Measurements from ENCODE around the gene PTPRD.

Gene PTPRD

DNA sequence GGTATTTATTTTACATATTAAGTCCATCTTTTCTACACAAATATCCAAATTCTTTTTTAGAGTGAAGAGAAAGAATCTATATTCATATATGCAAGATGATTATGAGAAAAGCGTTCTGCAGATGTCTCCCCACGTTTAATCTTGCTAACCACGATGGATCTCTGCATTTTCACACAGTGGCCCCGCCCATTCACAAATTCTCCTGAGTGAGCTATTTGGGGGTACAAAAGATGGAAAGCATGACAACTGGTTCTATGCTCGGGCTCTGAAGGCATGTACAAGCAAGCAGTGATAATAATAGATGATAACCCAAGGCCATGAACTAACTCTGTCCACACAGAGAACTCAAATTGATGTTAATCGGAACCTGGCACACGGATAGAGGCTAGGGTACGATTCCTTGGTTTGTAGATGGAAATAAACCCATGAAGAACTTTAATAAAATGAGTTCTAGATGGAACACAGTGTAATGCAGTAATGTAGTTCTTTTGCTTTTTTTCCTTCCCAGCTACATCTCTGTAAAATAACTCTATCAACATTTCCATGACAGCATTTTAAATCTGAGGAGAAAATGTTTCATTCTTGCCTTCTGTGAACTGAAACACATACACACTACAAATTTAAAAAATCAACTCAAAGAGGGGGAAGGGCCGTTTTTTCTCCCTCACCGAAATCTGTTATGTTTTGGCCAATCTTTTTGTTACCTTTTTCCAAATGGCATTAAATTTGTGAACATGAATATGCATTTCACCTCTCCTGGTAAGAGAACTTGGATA is 1961.5 kb downstream of the PTPRD start:
- Histone ChIP-seq H3K4me1 (ENCODE audit: control insufficient read depth, low read depth, low read length) (peaks cover 11% of the 10 kb centered on the region), H3K36me3 (ENCODE audit: control insufficient read depth, low read depth, low read length) (no peaks in the 10 kb centered on the region), H3K27me3 (ENCODE audit: control insufficient read depth, insufficient read depth, low read length) (no peaks in the 10 kb centered on the region), H3K4me3 (ENCODE audit: low read length) (no peak overlapping the region), H3K27ac (ENCODE audit: low read length) (no peak overlapping the region), H3K9ac (ENCODE audit: low read length) (no peak overlapping the region), H3K9me3 (ENCODE audit: control insufficient read depth, low read depth, low read length) (no peaks in the 10 kb centered on the region)

DNA sequence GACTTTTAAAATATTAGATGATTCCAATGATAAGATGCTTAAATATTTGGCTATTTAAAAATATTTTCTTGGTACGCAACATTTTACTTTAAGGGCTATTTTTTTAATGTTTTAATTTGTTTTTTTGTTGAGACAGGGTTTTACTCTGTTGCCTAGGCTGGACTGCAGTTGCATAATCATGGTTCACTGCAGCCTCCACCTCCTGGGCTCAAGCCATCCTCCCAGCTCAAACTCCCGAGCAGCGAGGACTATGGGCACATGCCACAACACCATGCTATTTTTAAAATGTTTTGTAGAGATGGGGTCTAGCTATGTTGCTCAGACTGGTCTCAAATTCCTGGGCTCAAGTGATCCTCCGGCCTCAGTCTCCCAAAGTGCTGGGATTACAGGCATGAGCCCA is 1963.0 kb downstream of the PTPRD start:
- Histone ChIP-seq H3K9ac (ENCODE audit: low read length) (no peak overlapping the region), H3K27ac (ENCODE audit: low read length) (no peak overlapping the region), H3K4me1 (ENCODE audit: control insufficient read depth, low read depth, low read length) (peaks cover 11% of the 10 kb centered on the region), H3K36me3 (ENCODE audit: control insufficient read depth, low read depth, low read length) (no peaks in the 10 kb centered on the region), H3K4me3 (ENCODE audit: low read length) (no peak overlapping the region), H3K9me3 (ENCODE audit: control insufficient read depth, low read depth, low read length) (no peaks in the 10 kb centered on the region), H3K27me3 (ENCODE audit: control insufficient read depth, insufficient read depth, low read length) (no peaks in the 10 kb centered on the region)

GRCh38 chr9:8649160-8649559 is 1963.6 kb downstream of the PTPRD start:
- Histone ChIP-seq H3K27ac (ENCODE audit: low read length) (no peak overlapping the region), H3K4me1 (ENCODE audit: control insufficient read depth, low read depth, low read length) (peaks cover 11% of the 10 kb centered on the region), H3K4me3 (ENCODE audit: low read length) (no peak overlapping the region), H3K36me3 (ENCODE audit: control insufficient read depth, low read depth, low read length) (no peaks in the 10 kb centered on the region), H3K9me3 (ENCODE audit: control insufficient read depth, low read depth, low read length) (no peaks in the 10 kb centered on the region), H3K27me3 (ENCODE audit: control insufficient read depth, insufficient read depth, low read length) (no peaks in the 10 kb centered on the region), H3K9ac (ENCODE audit: low read length) (no peak overlapping the region)

DNA sequence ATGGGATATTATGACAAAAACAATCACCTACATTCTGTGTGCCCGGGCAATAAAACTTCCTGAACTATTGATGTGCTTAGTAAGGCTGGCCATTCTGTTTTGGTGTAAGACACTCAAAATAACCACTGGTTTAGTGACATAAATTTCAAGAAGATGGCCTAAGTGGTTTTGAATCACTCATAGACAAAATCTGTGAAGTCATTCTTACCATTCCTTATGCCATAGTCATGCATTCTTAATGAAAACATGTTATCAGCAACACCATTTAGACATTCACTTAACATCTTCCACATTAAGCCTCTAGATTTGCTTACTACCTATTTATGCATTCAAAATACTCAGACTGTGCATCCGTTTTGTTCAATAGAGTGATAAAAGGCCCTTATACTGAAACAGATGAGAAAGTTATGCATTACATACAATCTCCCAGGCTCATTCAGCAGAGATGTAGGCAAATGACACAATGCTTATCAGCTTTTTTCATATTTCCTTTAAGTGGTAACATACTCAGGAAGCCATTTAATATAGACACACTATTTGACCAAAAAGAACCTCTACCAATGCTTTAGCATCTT is 1964.4 kb downstream of the PTPRD start:
- H3K27me3 ChIP-seq (ENCODE audit: control insufficient read depth, insufficient read depth, low read length), result no peaks in the 10 kb centered on the region
- no peaks in the 10 kb centered on the region for H3K9me3 ChIP-seq (ENCODE audit: control insufficient read depth, low read depth, low read length)
- H3K36me3 ChIP-seq (ENCODE audit: control insufficient read depth, low read depth, low read length), result no peaks in the 10 kb centered on the region
- H3K4me1 ChIP-seq (ENCODE audit: control insufficient read depth, low read depth, low read length), result peaks cover 11% of the 10 kb centered on the region
- no peak overlapping the region for H3K27ac ChIP-seq (ENCODE audit: low read length)
- H3K9ac ChIP-seq (ENCODE audit: low read length), result no peak overlapping the region
- no peak overlapping the region for H3K4me3 ChIP-seq (ENCODE audit: low read length)

GRCh38 chr9:8647824-8648223 is 1965.0 kb downstream of the PTPRD start:
- H3K9ac ChIP-seq (ENCODE audit: low read length), result no peak overlapping the region

DNA sequence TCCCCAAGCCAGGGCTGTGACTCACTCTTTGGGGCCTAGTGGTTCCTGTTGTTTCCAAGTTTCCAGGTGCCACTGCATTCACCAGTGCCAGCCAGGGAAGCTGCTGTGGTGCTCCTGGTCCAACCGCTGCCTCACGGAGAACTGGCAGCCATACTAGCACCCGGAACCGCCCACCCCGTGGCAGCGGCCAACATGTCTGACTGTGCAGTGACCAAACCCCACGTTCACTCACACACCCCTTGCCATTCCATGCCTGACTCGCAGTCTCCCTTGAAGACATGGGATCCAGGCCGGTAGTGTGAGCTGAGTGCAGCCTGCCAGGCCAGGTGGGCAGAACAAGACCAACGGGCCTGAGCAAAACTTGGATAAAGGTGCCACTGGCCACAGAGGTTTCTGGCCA is 1968.2 kb downstream of the PTPRD start:
- Histone ChIP-seq H3K9ac (ENCODE audit: low read length) (no peak overlapping the region), H3K36me3 (ENCODE audit: control insufficient read depth, low read depth, low read length) (no peaks in the 10 kb centered on the region), H3K27me3 (ENCODE audit: control insufficient read depth, insufficient read depth, low read length) (no peaks in the 10 kb centered on the region), H3K4me1 (ENCODE audit: control insufficient read depth, low read depth, low read length) (peaks cover 3% of the 10 kb centered on the region), H3K27ac (ENCODE audit: low read length) (no peak overlapping the region), H3K4me3 (ENCODE audit: low read length) (no peak overlapping the region), H3K9me3 (ENCODE audit: control insufficient read depth, low read depth, low read length) (no peaks in the 10 kb centered on the region)

More at GRCh38 chr9:8647824-8648223, 1965.0 kb downstream of the PTPRD start:
- peaks cover 11% of the 10 kb centered on the region for H3K4me1 ChIP-seq (ENCODE audit: control insufficient read depth, low read depth, low read length)
- H3K36me3 ChIP-seq (ENCODE audit: control insufficient read depth, low read depth, low read length), result no peaks in the 10 kb centered on the region
- H3K9me3 ChIP-seq (ENCODE audit: control insufficient read depth, low read depth, low read length), result no peaks in the 10 kb centered on the region
- H3K27me3 ChIP-seq (ENCODE audit: control insufficient read depth, insufficient read depth, low read length), result no peaks in the 10 kb centered on the region
- no peak overlapping the region for H3K27ac ChIP-seq (ENCODE audit: low read length)
- H3K4me3 ChIP-seq (ENCODE audit: low read length), result no peak overlapping the region

DNA sequence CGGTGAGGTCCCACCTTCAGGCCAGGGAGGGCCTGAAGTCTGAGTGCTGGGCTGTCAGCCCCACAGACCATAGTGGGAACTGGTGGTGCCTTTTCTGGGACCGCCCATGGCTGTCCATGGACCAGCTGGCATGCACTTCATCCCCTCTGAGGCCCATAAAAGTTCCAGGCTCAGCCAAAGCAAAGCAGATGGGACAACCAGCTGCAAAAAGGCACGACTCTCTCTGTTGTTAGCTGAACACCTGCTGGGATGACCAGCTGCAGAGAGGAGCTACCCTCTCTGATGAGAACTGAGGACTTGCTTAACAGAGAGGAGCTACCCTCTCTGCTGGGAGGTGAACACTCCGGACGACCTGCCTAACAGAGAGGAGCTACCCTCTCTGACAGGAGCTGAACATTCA is 1968.9 kb downstream of the PTPRD start:
- H3K27me3 ChIP-seq (ENCODE audit: control insufficient read depth, insufficient read depth, low read length), result no peaks in the 10 kb centered on the region
- H3K27ac ChIP-seq (ENCODE audit: low read length), result no peak overlapping the region
- H3K36me3 ChIP-seq (ENCODE audit: control insufficient read depth, low read depth, low read length), result no peaks in the 10 kb centered on the region
- no peak overlapping the region for H3K4me3 ChIP-seq (ENCODE audit: low read length)
- peaks cover 3% of the 10 kb centered on the region for H3K4me1 ChIP-seq (ENCODE audit: control insufficient read depth, low read depth, low read length)
- H3K9ac ChIP-seq (ENCODE audit: low read length), result no peak overlapping the region
- no peaks in the 10 kb centered on the region for H3K9me3 ChIP-seq (ENCODE audit: control insufficient read depth, low read depth, low read length)

DNA sequence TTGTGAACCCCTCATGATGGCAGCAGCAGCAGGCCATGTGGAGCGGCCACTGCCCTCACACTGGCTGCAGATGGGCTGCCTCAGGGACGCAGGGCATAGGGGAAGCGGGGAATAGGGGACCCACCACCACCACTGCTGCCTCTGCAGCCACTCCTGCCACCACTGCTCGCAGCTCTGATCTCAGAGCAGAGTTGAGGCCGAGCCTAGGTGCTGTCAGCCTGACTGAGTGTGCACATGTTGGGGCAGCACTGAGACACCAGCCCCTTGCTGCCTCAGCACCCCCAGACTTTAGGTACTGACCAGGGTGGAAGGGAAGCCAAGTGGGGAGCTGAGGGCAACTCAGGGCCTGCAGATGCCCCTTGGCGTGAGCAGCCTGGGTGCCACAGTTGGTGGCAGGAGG is 1969.3 kb downstream of the PTPRD start:
- Histone ChIP-seq H3K9ac (ENCODE audit: low read length) (no peak overlapping the region), H3K27ac (ENCODE audit: low read length) (no peak overlapping the region), H3K27me3 (ENCODE audit: control insufficient read depth, insufficient read depth, low read length) (no peaks in the 10 kb centered on the region), H3K36me3 (ENCODE audit: control insufficient read depth, low read depth, low read length) (no peaks in the 10 kb centered on the region), H3K4me3 (ENCODE audit: low read length) (no peak overlapping the region), H3K4me1 (ENCODE audit: control insufficient read depth, low read depth, low read length) (peaks cover 3% of the 10 kb centered on the region), H3K9me3 (ENCODE audit: control insufficient read depth, low read depth, low read length) (no peaks in the 10 kb centered on the region)

GRCh38 chr9:8640761-8641160 is 1972.0 kb downstream of the PTPRD start:
- H3K36me3 ChIP-seq (ENCODE audit: control insufficient read depth, low read depth, low read length), result no peaks in the 10 kb centered on the region
- H3K4me3 ChIP-seq (ENCODE audit: low read length), result no peak overlapping the region
- H3K9me3 ChIP-seq (ENCODE audit: control insufficient read depth, low read depth, low read length), result no peaks in the 10 kb centered on the region
- H3K4me1 ChIP-seq (ENCODE audit: control insufficient read depth, low read depth, low read length), result no peaks in the 10 kb centered on the region
- H3K27ac ChIP-seq (ENCODE audit: low read length), result no peak overlapping the region
- H3K27me3 ChIP-seq (ENCODE audit: control insufficient read depth, insufficient read depth, low read length), result no peaks in the 10 kb centered on the region
- no peak overlapping the region for H3K9ac ChIP-seq (ENCODE audit: low read length)

DNA sequence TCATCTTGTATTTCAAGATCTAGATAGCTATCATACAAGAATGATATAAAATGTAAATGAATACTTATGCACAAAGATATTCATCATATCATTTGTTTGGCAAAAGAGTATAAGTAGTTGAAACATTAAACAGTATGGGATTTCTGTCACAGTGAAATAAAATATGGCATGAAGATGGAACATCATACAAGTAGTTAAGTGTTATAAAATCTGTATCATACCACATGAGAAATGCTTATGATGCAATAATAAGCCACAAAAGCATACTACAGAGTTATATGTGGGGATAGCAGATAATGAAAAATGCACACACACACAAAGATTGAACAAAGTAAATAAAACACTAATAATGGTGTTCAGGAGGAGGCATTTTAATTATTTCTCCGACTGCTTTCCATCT is 1975.2 kb downstream of the PTPRD start:
- H3K27ac ChIP-seq (ENCODE audit: low read length), result no peak overlapping the region
- no peak overlapping the region for H3K4me3 ChIP-seq (ENCODE audit: low read length)
- no peaks in the 10 kb centered on the region for H3K27me3 ChIP-seq (ENCODE audit: control insufficient read depth, insufficient read depth, low read length)
- H3K9ac ChIP-seq (ENCODE audit: low read length), result no peak overlapping the region
- H3K4me1 ChIP-seq (ENCODE audit: control insufficient read depth, low read depth, low read length), result no peaks in the 10 kb centered on the region
- no peaks in the 10 kb centered on the region for H3K36me3 ChIP-seq (ENCODE audit: control insufficient read depth, low read depth, low read length)
- H3K9me3 ChIP-seq (ENCODE audit: control insufficient read depth, low read depth, low read length), result no peaks in the 10 kb centered on the region

DNA sequence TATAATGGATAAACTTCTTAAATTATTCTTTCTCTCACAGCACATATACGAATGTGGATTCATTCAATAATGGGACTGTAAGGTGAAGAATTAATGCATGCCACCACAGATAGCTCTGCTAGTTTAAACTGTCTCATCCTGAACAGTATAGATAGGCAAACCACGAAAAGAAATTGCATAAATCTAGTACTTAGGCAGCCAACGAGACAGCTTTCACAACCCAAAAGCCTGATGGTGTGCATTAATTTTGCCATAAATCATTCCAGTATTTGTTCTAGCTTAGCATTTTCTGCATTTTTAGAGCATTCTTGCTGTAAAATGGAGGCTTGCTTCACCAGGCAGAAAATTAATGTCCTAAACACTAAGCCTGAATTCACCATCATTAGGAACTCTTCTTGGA is 1979.0 kb downstream of the PTPRD start:
- Histone ChIP-seq H3K27ac (ENCODE audit: low read length) (no peak overlapping the region), H3K4me1 (ENCODE audit: control insufficient read depth, low read depth, low read length) (no peaks in the 10 kb centered on the region), H3K36me3 (ENCODE audit: control insufficient read depth, low read depth, low read length) (no peaks in the 10 kb centered on the region), H3K27me3 (ENCODE audit: control insufficient read depth, insufficient read depth, low read length) (no peaks in the 10 kb centered on the region), H3K9me3 (ENCODE audit: control insufficient read depth, low read depth, low read length) (no peaks in the 10 kb centered on the region), H3K4me3 (ENCODE audit: low read length) (no peak overlapping the region), H3K9ac (ENCODE audit: low read length) (no peak overlapping the region)

- H3K27me3 ChIP-seq (ENCODE audit: control insufficient read depth, insufficient read depth, low read length), result no peaks in the 10 kb centered on the region
- no peak overlapping the region for H3K27ac ChIP-seq (ENCODE audit: low read length)
- no peaks in the 10 kb centered on the region for H3K9me3 ChIP-seq (ENCODE audit: control insufficient read depth, low read depth, low read length)
- no peak overlapping the region for H3K4me3 ChIP-seq (ENCODE audit: low read length)
- H3K9ac ChIP-seq (ENCODE audit: low read length), result no peak overlapping the region
- peaks cover 10% of the 10 kb centered on the region for H3K4me1 ChIP-seq (ENCODE audit: control insufficient read depth, low read depth, low read length)
- no peaks in the 10 kb centered on the region for H3K36me3 ChIP-seq (ENCODE audit: control insufficient read depth, low read depth, low read length)
Observed at GRCh38 chr9:8632493-8632892, 1980.3 kb downstream of the PTPRD start.
